PC-3 (cell line): Measurements from ENCODE around the gene SPHK1. TPM values are rescaled to one million over a fixed set of nuclear protein-coding genes. Genes with fewer than 3 reads are reported as not detected.

ENCODE experiments used
- ATAC-seq: fragments of 200-7000 bp; cut with Tn5 transposase; 2 replicates; pipeline ENCODE4 v1.9.1; 2020; ENCODE audit warnings: mild to moderate bottlenecking, moderate library complexity
- BruUV-seq: library from RNA; stranded (reverse); fragments of 400-500 nt; replicated peaks from 2 replicates; lab custom pipeline; 2021; lab: Mats Ljungman, UMichigan
- CTCF ChIA-PET: fragments of 300-600 bp; sonication (Branson Sonifier 250); formaldehyde crosslinking; loops from one replicate; lab custom pipeline; 2022; ENCODE audit warnings: antibody characterized with exemption; lab: Charles Lee
- POLR2A ChIA-PET: fragments of 300-600 bp; sonication (Branson Sonifier 250); formaldehyde crosslinking; loops from one replicate; lab custom pipeline; 2022; ENCODE audit warnings: antibody characterized with exemption; ENCODE audit not compliant: unreplicated experiment; lab: Charles Lee
- DNase-seq: peaks from one replicate; pipeline ENCODE4 v3.0.0-alpha.2; 2015
- H2AFZ ChIP-seq: fragments of 300-600 bp; sonication (generic); 2 replicates; pipeline ENCODE4 v1.6.0; 2016; ENCODE audit warnings: antibody characterized with exemption, low read length
- H3F3A ChIP-seq: fragments of 300-600 bp; sonication (generic); one replicate; pipeline ENCODE4 v1.6.0; 2017; ENCODE audit warnings: antibody characterized with exemption, low read length, control low read depth, mild to moderate bottlenecking; ENCODE audit not compliant: unreplicated experiment
- H3K27ac ChIP-seq: fragments of 300-600 bp; sonication (generic); 2 replicates; pipeline ENCODE4 v1.5.1; 2016; ENCODE audit warnings: mild to moderate bottlenecking, low read length
- H3K27me3 ChIP-seq: fragments of 300-600 bp; sonication (generic); 2 replicates; pipeline ENCODE4 v1.6.1; 2016; ENCODE audit warnings: low read length, mixed read lengths
- H3K36me3 ChIP-seq: fragments of 300-600 bp; sonication (generic); 2 replicates; pipeline ENCODE4 v1.6.1; 2016; ENCODE audit warnings: low read depth, mixed run types, low read length, mixed read lengths
- H3K4me1 ChIP-seq: fragments of 300-600 bp; sonication (generic); 2 replicates; pipeline ENCODE4 v1.5.1; 2016; ENCODE audit warnings: low read length; ENCODE audit not compliant: insufficient read depth
- H3K4me2 ChIP-seq: fragments of 300-600 bp; sonication (generic); 2 replicates; pipeline ENCODE4 v1.6.0; 2016; ENCODE audit warnings: low read length
- H3K4me3 ChIP-seq: fragments of 300-600 bp; sonication (generic); 2 replicates; pipeline ENCODE4 v1.5.1; 2016; ENCODE audit warnings: mild to moderate bottlenecking, low read length, mixed read lengths
- H3K79me2 ChIP-seq: fragments of 300-600 bp; sonication (generic); 2 replicates; pipeline ENCODE4 v1.6.1; 2017; ENCODE audit warnings: low read length, mixed read lengths
- H3K9ac ChIP-seq: fragments of 300-600 bp; sonication (generic); 2 replicates; pipeline ENCODE4 v1.6.0; 2016; ENCODE audit warnings: mild to moderate bottlenecking, low read length
- H3K9me2 ChIP-seq: fragments of 300-600 bp; sonication (generic); replicated peaks from 2 replicates; pipeline ENCODE4 v1.6.1; 2016; ENCODE audit warnings: mixed run types, low read length, mixed read lengths
- H3K9me3 ChIP-seq: fragments of 300-600 bp; sonication (generic); 2 replicates; pipeline ENCODE4 v1.6.1; 2016; ENCODE audit warnings: low read length, mixed read lengths
- H4K20me1 ChIP-seq: fragments of 300-600 bp; sonication (generic); 2 replicates; pipeline ENCODE4 v1.6.1; 2016; ENCODE audit warnings: low read length, mixed read lengths
- EZH2 ChIP-seq: fragments of 300-600 bp; sonication (generic); IDR thresholded peaks from one replicate; pipeline ENCODE4 v1.6.1; 2017; ENCODE audit warnings: antibody characterized with exemption, mild to moderate bottlenecking, low read length; ENCODE audit not compliant: unreplicated experiment
- EZH2phosphoT487 ChIP-seq: fragments of 300-600 bp; sonication (generic); IDR thresholded peaks from 2 replicates; pipeline ENCODE4 v1.6.1; 2018; ENCODE audit warnings: mild to moderate bottlenecking, antibody characterized with exemption, low read length, borderline replicate concordance
- intact Hi-C: fragments of 100-400 bp; cut with micrococcal nuclease; formaldehyde crosslinking; loops from 2 replicates; pipeline ENCODE4 v1.9.0; 2023
- total RNA-seq: library from RNA; depleted of rRNA; stranded (reverse); fragments of >200 nt; gene quantifications from 2 replicates; pipeline ENCODE4 v1.2.3, GENCODE V29; 2014
- TF ChIP-seq, protein P1 (sequence below): fragments of 300-600 bp; sonication (generic); conservative IDR thresholded peaks from 2 replicates; pipeline ENCODE4 v1.5.1; 2017; ENCODE audit warnings: antibody characterized with exemption, low read depth, mild to moderate bottlenecking, low read length

Gene SPHK1
- total RNA-seq, 1 experiment from 2014 or later, result 54.2 TPM

DNA sequence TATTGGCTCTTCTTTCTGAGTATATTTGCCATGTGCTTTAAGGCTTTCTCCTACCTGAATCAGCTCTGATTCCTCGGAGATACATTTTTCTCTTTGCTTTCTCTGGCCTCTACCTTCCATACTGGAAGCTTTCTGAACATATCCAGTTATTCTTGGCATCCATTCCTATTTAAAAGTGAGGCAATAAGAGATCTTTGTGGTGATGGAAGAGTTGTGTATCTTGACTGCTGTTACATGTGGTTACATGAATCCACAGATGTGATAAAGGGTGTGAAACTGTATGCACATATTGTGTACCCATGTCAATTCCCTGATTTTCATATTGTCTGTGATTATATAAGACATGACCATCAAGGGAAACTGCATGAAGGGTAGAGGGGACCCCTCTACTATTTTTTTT, 44.1 kb downstream of the SPHK1 start:
- Histone ChIP-seq H3K79me2 (peaks cover 91% of the 10 kb centered on the region), H3K4me1 (no peaks in the 10 kb centered on the region), H3F3A (no peaks in the 10 kb centered on the region), H3K27ac (no peak overlapping the region), H4K20me1 (peaks cover 41% of the 10 kb centered on the region), H3K9me2 (no peaks in the 10 kb centered on the region), H2AFZ (no peak overlapping the region), H3K4me3 (no peak overlapping the region), H3K9me3 (no peaks in the 10 kb centered on the region), H3K9ac (no peak overlapping the region), H3K27me3 (no peaks in the 10 kb centered on the region), H3K36me3 (peaks cover 6% of the 10 kb centered on the region; the same call in 1 of the 2 replicates), H3K4me2 (no peak overlapping the region)
- CTCF ChIA-PET, result no interaction called here
- DNase-seq, result no peak
- POLR2A ChIA-PET, result no interaction called here
- ATAC-seq, result no peak
- no TSS peak for BruUV-seq
- intact Hi-C loops, result no loop called here
- TF ChIP-seq EZH2phosphoT487 (no peak), EZH2 (no peak)
- TF ChIP-seq, protein P1, sequence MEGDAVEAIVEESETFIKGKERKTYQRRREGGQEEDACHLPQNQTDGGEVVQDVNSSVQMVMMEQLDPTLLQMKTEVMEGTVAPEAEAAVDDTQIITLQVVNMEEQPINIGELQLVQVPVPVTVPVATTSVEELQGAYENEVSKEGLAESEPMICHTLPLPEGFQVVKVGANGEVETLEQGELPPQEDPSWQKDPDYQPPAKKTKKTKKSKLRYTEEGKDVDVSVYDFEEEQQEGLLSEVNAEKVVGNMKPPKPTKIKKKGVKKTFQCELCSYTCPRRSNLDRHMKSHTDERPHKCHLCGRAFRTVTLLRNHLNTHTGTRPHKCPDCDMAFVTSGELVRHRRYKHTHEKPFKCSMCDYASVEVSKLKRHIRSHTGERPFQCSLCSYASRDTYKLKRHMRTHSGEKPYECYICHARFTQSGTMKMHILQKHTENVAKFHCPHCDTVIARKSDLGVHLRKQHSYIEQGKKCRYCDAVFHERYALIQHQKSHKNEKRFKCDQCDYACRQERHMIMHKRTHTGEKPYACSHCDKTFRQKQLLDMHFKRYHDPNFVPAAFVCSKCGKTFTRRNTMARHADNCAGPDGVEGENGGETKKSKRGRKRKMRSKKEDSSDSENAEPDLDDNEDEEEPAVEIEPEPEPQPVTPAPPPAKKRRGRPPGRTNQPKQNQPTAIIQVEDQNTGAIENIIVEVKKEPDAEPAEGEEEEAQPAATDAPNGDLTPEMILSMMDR, result no peak

DNA sequence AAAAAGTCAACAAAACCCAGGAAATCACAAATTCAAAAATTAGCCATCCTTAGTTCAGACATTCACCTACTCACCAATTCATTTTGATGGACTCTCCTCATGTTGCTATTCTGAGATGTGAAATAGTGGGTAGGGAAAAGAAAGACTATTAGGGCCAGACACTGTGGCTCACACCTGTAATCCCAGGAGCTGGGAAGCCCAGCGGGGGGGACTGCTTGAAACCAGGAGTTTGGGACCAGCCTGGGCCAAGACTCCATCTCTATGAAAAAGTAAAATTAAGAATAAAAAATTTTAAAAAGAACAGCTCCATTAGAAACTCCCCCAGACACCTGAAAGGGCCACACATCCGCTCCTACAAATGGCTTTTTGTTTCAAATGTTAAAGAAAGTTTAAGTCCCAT, 47.1 kb downstream of the SPHK1 start:
- intact Hi-C loops, result no loop called here
- ChIA-PET POLR2A (no interaction called here), CTCF (no interaction called here)
- no peaks in the 10 kb centered on the region for H3K27me3 ChIP-seq
- no peak overlapping the region for H3K4me2 ChIP-seq
- TF ChIP-seq, protein P1, result no peak
- TF ChIP-seq EZH2phosphoT487 (no peak), EZH2 (no peak)
- no peak overlapping the region for H3K9ac ChIP-seq
- no TSS peak for BruUV-seq
- no peaks in the 10 kb centered on the region for H3K9me3 ChIP-seq
- H3K79me2 ChIP-seq, result peaks cover 97% of the 10 kb centered on the region
- H3K4me3 ChIP-seq, result no peak overlapping the region
- no peak overlapping the region for H2AFZ ChIP-seq
- H3K36me3 ChIP-seq, result peaks cover 12% of the 10 kb centered on the region; the same call in 1 of the 2 replicates
- DNase-seq, result no peak
- H3K4me1 ChIP-seq, result peaks cover 12% of the 10 kb centered on the region
- H3F3A ChIP-seq, result no peaks in the 10 kb centered on the region
- ATAC-seq, result no peak
- peaks cover 55% of the 10 kb centered on the region for H4K20me1 ChIP-seq
- H3K27ac ChIP-seq, result no peak overlapping the region
- H3K9me2 ChIP-seq, result no peaks in the 10 kb centered on the region

DNA sequence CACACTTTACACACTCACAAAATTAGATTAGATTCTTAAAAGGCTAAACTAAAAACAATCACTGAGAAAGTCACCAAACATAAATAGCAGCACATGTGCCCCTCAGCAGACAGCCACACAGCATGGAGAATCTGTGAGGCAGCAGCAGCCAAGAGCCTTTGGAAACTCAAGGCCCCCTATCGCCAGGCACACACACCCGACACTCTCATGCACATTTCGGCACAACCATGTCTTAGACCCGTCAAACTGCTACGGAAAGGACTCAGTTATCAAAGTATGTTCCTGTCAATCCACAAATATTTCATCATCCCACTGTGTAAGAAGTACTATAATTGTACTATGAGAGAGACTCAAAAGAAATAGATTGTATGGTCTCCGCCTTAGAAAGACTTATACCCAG, 47.6 kb downstream of the SPHK1 start:
- Histone ChIP-seq H3K9ac (no peak overlapping the region), H3K9me3 (no peaks in the 10 kb centered on the region), H3K36me3 (peaks cover 12% of the 10 kb centered on the region; the same call in 1 of the 2 replicates), H3K27ac (no peak overlapping the region), H3K4me2 (no peak overlapping the region), H3K4me3 (no peak overlapping the region), H3K4me1 (peaks cover 12% of the 10 kb centered on the region), H3K79me2 (peaks cover 97% of the 10 kb centered on the region), H2AFZ (no peak overlapping the region), H3F3A (no peaks in the 10 kb centered on the region), H3K9me2 (no peaks in the 10 kb centered on the region), H3K27me3 (no peaks in the 10 kb centered on the region), H4K20me1 (peaks cover 56% of the 10 kb centered on the region)
- no TSS peak for BruUV-seq
- ChIA-PET CTCF (no interaction called here), POLR2A (no interaction called here)
- intact Hi-C loops, result no loop called here
- ATAC-seq (no peak), DNase-seq (no peak)
- TF ChIP-seq EZH2 (no peak), EZH2phosphoT487 (no peak)
- TF ChIP-seq, protein P1, result no peak
